OCI-LY1 (cell line): ENCODE results near the gene SMCHD1.

Experiments
- EZH2 ChIP-seq: fragments of 200-600 bp; sonication (generic), shearing (Covaris generic); IDR thresholded peaks from 2 replicates; pipeline ENCODE4 v1.8.0; 2017; ENCODE audit warnings: borderline replicate concordance, mixed run types, mild to moderate bottlenecking, antibody characterized with exemption, low read length, moderate library complexity, mixed read lengths
- TF ChIP-seq, protein P1 (sequence below): fragments of 200-600 bp; sonication (generic), shearing (Covaris generic); IDR thresholded peaks from 2 replicates; pipeline ENCODE4 v1.5.1; 2017; ENCODE audit warnings: mild to moderate bottlenecking, antibody characterized with exemption, low read length, moderate library complexity, mixed read lengths

DNA sequence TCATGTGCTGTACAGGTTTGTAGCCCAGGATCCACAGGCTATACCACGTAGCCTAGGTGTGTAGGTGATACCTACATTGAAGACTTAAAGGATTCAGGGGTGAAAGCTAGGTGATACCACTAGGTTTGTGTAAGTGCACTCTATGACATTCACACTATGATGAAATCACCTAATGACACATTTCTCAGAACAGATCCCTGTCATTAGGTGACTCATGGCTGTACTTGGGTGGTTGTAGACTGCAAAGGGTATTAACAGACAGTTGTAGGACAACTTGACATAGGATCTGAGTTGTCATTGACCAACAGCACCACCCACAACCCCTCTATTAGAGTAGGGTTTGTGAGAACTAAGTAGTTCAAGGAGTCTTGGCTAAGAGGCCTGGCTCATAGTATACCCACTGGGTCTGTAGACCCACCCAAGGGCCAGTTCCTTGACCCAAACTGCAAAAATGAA is 27.7 kb upstream of the SMCHD1 start:
- no peak for TF ChIP-seq EZH2
- TF ChIP-seq, protein P1, sequence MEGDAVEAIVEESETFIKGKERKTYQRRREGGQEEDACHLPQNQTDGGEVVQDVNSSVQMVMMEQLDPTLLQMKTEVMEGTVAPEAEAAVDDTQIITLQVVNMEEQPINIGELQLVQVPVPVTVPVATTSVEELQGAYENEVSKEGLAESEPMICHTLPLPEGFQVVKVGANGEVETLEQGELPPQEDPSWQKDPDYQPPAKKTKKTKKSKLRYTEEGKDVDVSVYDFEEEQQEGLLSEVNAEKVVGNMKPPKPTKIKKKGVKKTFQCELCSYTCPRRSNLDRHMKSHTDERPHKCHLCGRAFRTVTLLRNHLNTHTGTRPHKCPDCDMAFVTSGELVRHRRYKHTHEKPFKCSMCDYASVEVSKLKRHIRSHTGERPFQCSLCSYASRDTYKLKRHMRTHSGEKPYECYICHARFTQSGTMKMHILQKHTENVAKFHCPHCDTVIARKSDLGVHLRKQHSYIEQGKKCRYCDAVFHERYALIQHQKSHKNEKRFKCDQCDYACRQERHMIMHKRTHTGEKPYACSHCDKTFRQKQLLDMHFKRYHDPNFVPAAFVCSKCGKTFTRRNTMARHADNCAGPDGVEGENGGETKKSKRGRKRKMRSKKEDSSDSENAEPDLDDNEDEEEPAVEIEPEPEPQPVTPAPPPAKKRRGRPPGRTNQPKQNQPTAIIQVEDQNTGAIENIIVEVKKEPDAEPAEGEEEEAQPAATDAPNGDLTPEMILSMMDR = no peak
